ENCODE data around the gene MPDU1. TPM values are rescaled to one million over a fixed set of nuclear protein-coding genes. Genes with fewer than 3 reads are reported as not detected.
A peak's percentile ranks its signal among the peaks of the same experiment; 100 is the strongest.

The MPDU1 gene
- total and polyA plus RNA-seq, 10 of the 15 experiments (the other 5 are each of a cell fraction or from before 2014, with no cell fraction given): 3.6 to 138 (median 78.9) TPM

- ChIA-PET RAD21 (ENCODE audit: unreplicated experiment) (interaction anchor here (0.8 kb wide), 1 partner anchor 76 kb away, joined by 3 read pairs; the partner anchor contains the start of gene WRAP53), POLR2A (interaction anchor here (0.6 to 3.6 kb wide), 6 partner anchors 16 to 91 kb away, joined by 4 to 35 read pairs (median 4); partner anchors contain the start of genes SAT2, TP53 and WRAP53), SMC1A (ENCODE audit: uncharacterized antibody, unreplicated experiment) (interaction anchor here (0.6 to 2.9 kb wide), 3 partner anchors 16 to 35 kb away, joined by 3 to 12 read pairs (median 7); partner anchors contain the start of genes MPDU1 and SAT2), CTCF (interaction anchor here (0.6 to 3.6 kb wide), 7 partner anchors 20 to 256 kb away, joined by 3 to 18 read pairs (median 5); partner anchors contain the start of genes MPDU1, TP53 and WRAP53)
- peaks cover 31% of the 10 kb centered on the region for H3K79me2 ChIP-seq (ENCODE audit: control insufficient read depth, insufficient read depth, low read length)
- no peak overlapping the region for H3K27ac ChIP-seq (ENCODE audit: control insufficient read depth, insufficient read depth)
- no peaks in the 10 kb centered on the region for H3K9me3 ChIP-seq (replicated peaks; ENCODE audit: control insufficient read depth, insufficient read depth, low read length)
- ATAC-seq (no peak), FAIRE-seq (no peak), DNase-seq (ENCODE audit: low read depth, low spot score) (no peak)
- H3K4me2 ChIP-seq (ENCODE audit: control insufficient read depth, insufficient read depth): peak overlapping the region; percentile 40
- no peaks in the 10 kb centered on the region for H3K27me3 ChIP-seq (replicated peaks in 1 of 2; ENCODE audit: control insufficient read depth in 2 of 2, insufficient read depth in 2 of 2, low read length in 1 of 2)
- 100% methylated on average over 1 of the region's 1 CpG for WGBS (ENCODE audit: insufficient coverage, insufficient replicate concordance, low lambda C conversion rate, missing lambda C conversion rate)
- H2AFZ ChIP-seq (ENCODE audit: control insufficient read depth, low read depth, low read length): no peak overlapping the region
- H3K4me1 ChIP-seq (ENCODE audit: control insufficient read depth, insufficient read depth, low read length): peaks cover 4% of the 10 kb centered on the region; the same call in 1 of the 2 replicates
- intact Hi-C loops (cut with micrococcal nuclease; ENCODE audit: unreplicated experiment): loop anchor here (5.0 kb wide), 1 partner anchor 75 kb away; the partner anchor contains the start of genes TP53 and WRAP53
- no peak overlapping the region for H3K9ac ChIP-seq (ENCODE audit: control insufficient read depth, insufficient read depth, low read length)
- in situ Hi-C loops (cut with MboI): no loop called here
- H4K20me1 ChIP-seq (ENCODE audit: control insufficient read depth, insufficient read depth): no peaks in the 10 kb centered on the region; the same call in 1 of the 2 replicates
- peaks cover 0 to 4% of the 10 kb centered on the region in 2 experiments; a peak in 1 of 4 replicates for H3K36me3 ChIP-seq (ENCODE audit: control insufficient read depth in 2 of 2, insufficient read depth in 2 of 2, low read length in 1 of 2)
- TF ChIP-seq ESRRA (IDR thresholded peaks at IDR 0.05; ENCODE audit: low read length) (no peak), SIX5 (IDR thresholded peaks at IDR 0.05; ENCODE audit: low read depth, low read length, severe bottlenecking) (no peak), GATAD2B (conservative IDR thresholded peaks at IDR 0.05; ENCODE audit: low read depth) (no peak), IKZF1 (conservative IDR thresholded peaks at IDR 0.05) (no peak), RELA (IDR thresholded peaks at IDR 0.05; ENCODE audit: borderline replicate concordance, partially characterized antibody) (no peak), FOS (IDR thresholded peaks at IDR 0.05; ENCODE audit: borderline replicate concordance, extremely low read depth, insufficient read length) (no peak), BMI1 (IDR thresholded peaks at IDR 0.05; ENCODE audit: borderline replicate concordance) (no peak), POLR2AphosphoS5 (IDR thresholded peaks at IDR 0.05; ENCODE audit: low read length) (no peak), IKZF2 (IDR thresholded peaks at IDR 0.05) (no peak), SPI1 (IDR thresholded peaks at IDR 0.05; ENCODE audit: borderline replicate concordance, insufficient read depth, low read depth, low read length) (no peak)
- peak overlapping the region; percentile 40 for H3K4me3 ChIP-seq
- no TSS peak for BruUV-seq (replicated peaks)
These were observed 28.6 kb downstream of the MPDU1 start for GRCh38 chr17:7612294-7612640.

Measured in GM12878 (cell line).